Neuronal stem cell (in vitro differentiated cells): Measurements from ENCODE around the gene ZNF222.

Experiments
- DNase-seq: peaks from one replicate; pipeline ENCODE4 v3.0.0-alpha.2; 2013; ENCODE audit warnings: low spot score
- H2AFZ ChIP-seq: one replicate; pipeline ENCODE4 v1.6.1; 2013; ENCODE audit warnings: mild to moderate bottlenecking, low read length, inconsistent platforms
- H2AK5ac ChIP-seq: 2 replicates; pipeline ENCODE4 v1.6.1; 2013; ENCODE audit warnings: low read depth, mild to moderate bottlenecking, inconsistent platforms, low read length, moderate library complexity, mixed read lengths
- H2BK120ac ChIP-seq: 2 replicates; pipeline ENCODE4 v1.6.1; 2013; ENCODE audit warnings: low read depth, mild to moderate bottlenecking, inconsistent platforms, low read length, moderate library complexity, mixed read lengths
- H2BK12ac ChIP-seq: one replicate; pipeline ENCODE4 v1.6.1; 2013; ENCODE audit warnings: low read length, inconsistent platforms
- H2BK15ac ChIP-seq: 2 replicates; pipeline ENCODE4 v1.6.1; 2013; ENCODE audit warnings: mild to moderate bottlenecking, low read length, inconsistent platforms, mixed read lengths
- H2BK5ac ChIP-seq: one replicate; pipeline ENCODE4 v1.6.1; 2013; ENCODE audit warnings: inconsistent platforms, mild to moderate bottlenecking, low read length, moderate library complexity
- H3K14ac ChIP-seq: one replicate; pipeline ENCODE4 v1.6.1; 2013; ENCODE audit warnings: low read length, inconsistent platforms
- H3K18ac ChIP-seq: 2 replicates; pipeline ENCODE4 v1.6.1; 2013; ENCODE audit warnings: low read length, inconsistent platforms
- H3K23ac ChIP-seq: 2 replicates; pipeline ENCODE4 v1.6.1; 2013; ENCODE audit warnings: low read depth, mild to moderate bottlenecking, mixed read lengths, low read length, inconsistent platforms; ENCODE audit not compliant: poor library complexity
- H3K27ac ChIP-seq: replicated peaks from 3 replicates; pipeline ENCODE4 v1.5.1; 2013; ENCODE audit warnings: low read length, inconsistent platforms
- H3K27me3 ChIP-seq, 3 experiments: 2 replicates each; pipeline ENCODE4 v1.6.1; 2013; ENCODE audit warnings: low read length in 3 of 3, mild to moderate bottlenecking in 2 of 3, inconsistent platforms in 1 of 3, low read depth in 1 of 3, mixed read lengths in 1 of 3, moderate library complexity in 1 of 3; ENCODE audit not compliant: control insufficient read depth in 3 of 3, insufficient read depth in 3 of 3
- H3K36me3 ChIP-seq, 2 donors: replicated peaks in 1 of 2; 2 replicates each; pipeline ENCODE4 v1.6.1; 2013; ENCODE audit warnings: low read length in 2 of 2; ENCODE audit not compliant: control insufficient read depth in 2 of 2, insufficient read depth in 2 of 2
- H3K4ac ChIP-seq: 2 replicates; pipeline ENCODE4 v1.6.1; 2013; ENCODE audit warnings: inconsistent platforms, mild to moderate bottlenecking, low read length, moderate library complexity
- H3K4me1 ChIP-seq, 2 donors: 1 replicate in 1 of 2; 2 replicates in 1 of 2; pipeline ENCODE4 v1.6.1; 2013; ENCODE audit warnings: low read length in 2 of 2, low read depth in 1 of 2; ENCODE audit not compliant: control insufficient read depth in 2 of 2, insufficient read depth in 1 of 2
- H3K4me2 ChIP-seq: one replicate; pipeline ENCODE4 v1.6.1; 2013; ENCODE audit warnings: mild to moderate bottlenecking, low read length, inconsistent platforms; ENCODE audit not compliant: insufficient read depth, poor library complexity, severe bottlenecking
- H3K4me3 ChIP-seq, 2 donors: 2 replicates each; pipeline ENCODE4 v1.5.1; 2013; ENCODE audit warnings: low read length in 2 of 2, mild to moderate bottlenecking in 2 of 2, inconsistent platforms in 1 of 2, moderate library complexity in 1 of 2
- H3K79me1 ChIP-seq: one replicate; pipeline ENCODE4 v1.6.1; 2013; ENCODE audit warnings: low read depth, mild to moderate bottlenecking, inconsistent platforms, low read length, moderate library complexity
- H3K9ac ChIP-seq: one replicate; pipeline ENCODE4 v1.6.1; 2013; ENCODE audit warnings: mild to moderate bottlenecking, low read depth, low read length, inconsistent platforms; ENCODE audit not compliant: poor library complexity
- H3K9me3 ChIP-seq, 2 donors: replicated peaks in 1 of 2; 2 replicates each; pipeline versions ENCODE3 to v1.6.1; 2013; ENCODE audit warnings: low read length in 2 of 2, mild to moderate bottlenecking in 2 of 2, inconsistent platforms in 1 of 2, low read depth in 1 of 2, mixed read lengths in 1 of 2, moderate library complexity in 1 of 2; ENCODE audit not compliant: control insufficient read depth in 2 of 2, insufficient read depth in 1 of 2
- H4K8ac ChIP-seq: one replicate; pipeline ENCODE4 v1.6.1; 2013; ENCODE audit warnings: low read depth, mild to moderate bottlenecking, inconsistent platforms, low read length, moderate library complexity
- H4K91ac ChIP-seq: one replicate; pipeline ENCODE4 v1.6.1; 2013; ENCODE audit warnings: low read length, low read depth, mild to moderate bottlenecking, inconsistent platforms; ENCODE audit not compliant: poor library complexity
- WGBS, 2 donors: extraction: QIAGEN DNeasy Blood & Tissue Kit; methylation state at CpG; one replicate each; pipeline ENCODE4 v1.1.7; 2013; ENCODE audit warnings: missing lambda C conversion rate in 2 of 2, mixed read lengths in 1 of 2; ENCODE audit not compliant: insufficient read length in 2 of 2, insufficient replicate concordance in 1 of 2; ENCODE audit errors: extremely low coverage in 2 of 2; 5-methylcytosine and 5-hydroxymethylcytosine counted together

Gene ZNF222

GRCh38 chr19:44051650-44052402, 26.6 kb downstream of the ZNF222 start, which contains the start of gene ZNF223:
ZNF223 (plus strand) TSS chr19:44052036; CDS start chr19:44055177, 3,141 bp downstream.
- Histone ChIP-seq H3K9ac (peak within 1 kb of the TSS; percentile 73), H3K4me3 (peak within 1 kb of the TSS; percentile 64 to 88), H3K9me3 (peaks cover 1 to 4% of the 10 kb centered on the region in 2 donors), H2BK15ac (no peak within 1 kb of the TSS), H3K18ac (peak within 1 kb of the TSS; percentile 76), H3K4ac (no peak within 1 kb of the TSS), H3K36me3 (peaks cover 5 to 18% of the 10 kb centered on the region in 2 donors), H3K27me3 (peaks cover 0 to 18% (median 0%) of the 10 kb centered on the region in 3 experiments), H3K23ac (no peak within 1 kb of the TSS), H2BK5ac (no peak within 1 kb of the TSS), H3K4me1 (peaks cover 3 to 5% of the 10 kb centered on the region in 2 donors), H4K8ac (no peak within 1 kb of the TSS), H3K4me2 (peak within 1 kb of the TSS; percentile 70), H4K91ac (no peak within 1 kb of the TSS), H2BK120ac (no peak within 1 kb of the TSS), H2AFZ (peak within 1 kb of the TSS; percentile 94), H2BK12ac (no peak within 1 kb of the TSS), H2AK5ac (no peak within 1 kb of the TSS), H3K27ac (no peak within 1 kb of the TSS), H3K14ac (no peak within 1 kb of the TSS), H3K79me1 (no peaks in the 10 kb centered on the region)
- peak; percentile 82 for DNase-seq
- WGBS, 2 donors = no CpG with 5 or more reads among the region's 38 CpGs

- H2BK5ac ChIP-seq = no peak overlapping the region
- H3K4me3 ChIP-seq = no peak overlapping the region
- no peaks in the 10 kb centered on the region for H3K79me1 ChIP-seq
- WGBS, 2 donors = no CpG with 5 or more reads among the region's 5 CpGs
- H2BK120ac ChIP-seq = no peak overlapping the region
- no peak overlapping the region for H3K4ac ChIP-seq
- H3K4me1 ChIP-seq = peaks cover 0 to 5% of the 10 kb centered on the region in 2 donors
- H2AK5ac ChIP-seq = no peak overlapping the region
- DNase-seq = no peak
- no peak overlapping the region for H2BK15ac ChIP-seq
- H4K8ac ChIP-seq = no peak overlapping the region
- H3K4me2 ChIP-seq = no peak overlapping the region
- H4K91ac ChIP-seq = no peak overlapping the region
- no peak overlapping the region for H3K9ac ChIP-seq
- no peak overlapping the region for H3K18ac ChIP-seq
- no peak overlapping the region for H3K23ac ChIP-seq
- H3K14ac ChIP-seq = no peak overlapping the region
- no peak overlapping the region for H3K27ac ChIP-seq
- no peak overlapping the region for H2AFZ ChIP-seq
- no peaks in the 10 kb centered on the region for H3K27me3 ChIP-seq
- peaks cover 18 to 59% of the 10 kb centered on the region in 2 donors for H3K36me3 ChIP-seq
- no peak overlapping the region for H2BK12ac ChIP-seq
- H3K9me3 ChIP-seq = peaks cover 1 to 13% of the 10 kb centered on the region in 2 donors
Measured at GRCh38 chr19:44055870-44056269, 30.7 kb downstream of the ZNF222 start.

- no peaks in the 10 kb centered on the region for H3K79me1 ChIP-seq
- no peak overlapping the region for H2BK12ac ChIP-seq
- DNase-seq = no peak
- H3K14ac ChIP-seq = no peak overlapping the region
- no peak overlapping the region for H2AFZ ChIP-seq
- WGBS, 2 donors = no CpG with 5 or more reads among the region's 2 CpGs
- no peaks in the 10 kb centered on the region for H3K27me3 ChIP-seq
- H3K4me1 ChIP-seq = no peaks in the 10 kb centered on the region
- H2AK5ac ChIP-seq = no peak overlapping the region
- no peak overlapping the region for H2BK15ac ChIP-seq
- no peak overlapping the region for H4K91ac ChIP-seq
- peaks cover 25 to 92% of the 10 kb centered on the region in 2 donors for H3K36me3 ChIP-seq
- H3K9me3 ChIP-seq = peaks cover 1 to 13% of the 10 kb centered on the region in 2 donors
- no peak overlapping the region for H3K18ac ChIP-seq
- H3K4ac ChIP-seq = no peak overlapping the region
- no peak overlapping the region for H3K27ac ChIP-seq
- no peak overlapping the region for H3K9ac ChIP-seq
- H3K23ac ChIP-seq = no peak overlapping the region
- H4K8ac ChIP-seq = no peak overlapping the region
- H3K4me3 ChIP-seq = no peak overlapping the region
- no peak overlapping the region for H2BK5ac ChIP-seq
- no peak overlapping the region for H2BK120ac ChIP-seq
- H3K4me2 ChIP-seq = no peak overlapping the region
Measured at GRCh38 chr19:44059229-44059628, 34.0 kb downstream of the ZNF222 start.

GRCh38 chr19:44061038-44061437, 35.9 kb downstream of the ZNF222 start:
- no peak overlapping the region for H3K4me3 ChIP-seq
- no peak overlapping the region for H3K18ac ChIP-seq
- no peak overlapping the region for H2BK120ac ChIP-seq
- H4K8ac ChIP-seq = no peak overlapping the region
- no CpG with 5 or more reads among the region's 1 CpG for WGBS, 2 donors
- no peak overlapping the region for H2BK12ac ChIP-seq
- H2BK15ac ChIP-seq = no peak overlapping the region
- H3K9me3 ChIP-seq = peaks cover 6 to 21% of the 10 kb centered on the region in 2 donors
- H3K27ac ChIP-seq = no peak overlapping the region
- no peak overlapping the region for H2AFZ ChIP-seq
- no peak overlapping the region for H4K91ac ChIP-seq
- no peaks in the 10 kb centered on the region for H3K27me3 ChIP-seq
- no peak overlapping the region for H3K9ac ChIP-seq
- H3K4me2 ChIP-seq = no peak overlapping the region
- no peak overlapping the region for H3K23ac ChIP-seq
- H3K79me1 ChIP-seq = no peaks in the 10 kb centered on the region
- H3K36me3 ChIP-seq = peaks cover 24 to 94% of the 10 kb centered on the region in 2 donors
- DNase-seq = no peak
- no peak overlapping the region for H3K4ac ChIP-seq
- H3K4me1 ChIP-seq = no peaks in the 10 kb centered on the region
- H3K14ac ChIP-seq = no peak overlapping the region
- no peak overlapping the region for H2BK5ac ChIP-seq
- H2AK5ac ChIP-seq = no peak overlapping the region
